Pancreas (tissue), 10 donors: ENCODE measurements around the gene YIPF6. TPM values are rescaled to one million over a fixed set of nuclear protein-coding genes. Genes with fewer than 3 reads are reported as not detected.

Experiments
- ATAC-seq, 4 donors: fragments of 200-7000 bp; cut with Tn5 transposase; one replicate each; pipeline versions ENCODE4 v1.8.0 to v1.9.1; 2020; ENCODE audit warnings: mild to moderate bottlenecking in 4 of 4, moderate library complexity in 4 of 4
- DNase-seq, 6 donors: peaks; one replicate each; pipeline ENCODE4 v3.0.0-alpha.2; 2020
- FAIRE-seq: peaks from 2 replicates; lab custom pipeline; 2012; peaks lifted over from hg19 to GRCh38; lab: Jason Lieb, UNC
- H3K27ac ChIP-seq, 4 donors: fragments of 200-600 bp; sonication (generic); 1 replicate in 3 of 4; 2 replicates in 1 of 4; pipeline versions ENCODE4 v1.5.0 to v1.8.0; 2020
- H3K27me3 ChIP-seq, 4 donors: fragments of 200-600 bp; one replicate each; pipeline ENCODE4 v1.8.0; 2021
- H3K36me3 ChIP-seq, 3 donors: fragments of 200-600 bp; sonication (generic) in 1 of 3; one replicate each; pipeline versions ENCODE4 v1.5.0 to v1.8.0; 2020 to 2021
- H3K4me1 ChIP-seq, 3 donors: fragments of 200-600 bp; one replicate each; pipeline ENCODE4 v1.8.0; 2021
- H3K4me3 ChIP-seq, 4 donors: fragments of 200-600 bp; sonication (generic) in 2 of 4; one replicate each; pipeline versions ENCODE4 v1.5.0 to v1.8.0; 2020 to 2021
- H3K9me3 ChIP-seq, 4 donors: fragments of 200-600 bp; one replicate each; pipeline ENCODE4 v1.8.0; 2021
- WGBS, 2 donors: extraction: QIAGEN DNeasy Blood & Tissue Kit; methylation state at CpG; one replicate each; pipeline ENCODE4 v1.1.7; 2013; 5-methylcytosine and 5-hydroxymethylcytosine counted together
- intact Hi-C, 3 donors: fragments of 100-400 bp; cut with DNase I; formaldehyde crosslinking; loops; one replicate each; pipeline versions ENCODE4 v1.11.1 to v1.14.2; 2022
- polyA plus RNA-seq, 2 donors: library from polyadenylated mRNA; stranded (reverse); fragments of 200-250 nt; gene quantifications; one replicate each; pipeline ENCODE4 v1.2.3, GENCODE V29; 2013
- total RNA-seq, 6 donors: library from RNA; stranded (reverse); fragmentation: NEBNext Ultra II Directional in 4 of 6; extraction: Animal tissue kit (Norgen Biotek cat#: 25700) in 4 of 6; gene quantifications; one replicate each; pipeline versions ENCODE4 v1.2.1 to v1.2.4, GENCODE V29; 2021 to 2023
- TF ChIP-seq, protein P1 (sequence below), 4 donors: fragments of 200-600 bp; sonication (generic) in 3 of 4; IDR thresholded peaks; one replicate each; pipeline versions ENCODE4 v1.5.0 to v1.8.0; 2021; ENCODE audit warnings: antibody characterized with exemption in 4 of 4
- donor health status: healthy with polysubstance abuse.
- donor health status: DM: no; HTN: no; CAD: no; lungs with moderate emphysema.
- donor health status: DM: no; HTN: no; CAD: no.
- donor health status: control.
- donor health status: control.
- donor health status: Bipolar disorder and iron deficiency.
- donor health status: DM: yes; HTN: yes; CAD: no.
- donor health status: DM: no; HTN: no; CAD: no.
- donor health status: DM: no; HTN: no; CAD: no.
- donor health status: DM: yes; HTN: yes; CAD: no.

YIPF6 gene, protein sequence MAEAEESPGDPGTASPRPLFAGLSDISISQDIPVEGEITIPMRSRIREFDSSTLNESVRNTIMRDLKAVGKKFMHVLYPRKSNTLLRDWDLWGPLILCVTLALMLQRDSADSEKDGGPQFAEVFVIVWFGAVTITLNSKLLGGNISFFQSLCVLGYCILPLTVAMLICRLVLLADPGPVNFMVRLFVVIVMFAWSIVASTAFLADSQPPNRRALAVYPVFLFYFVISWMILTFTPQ
- 10 to 100 TPM; 15.1 to 27.5 (median 20.9) TPM for total RNA-seq
- 10 to 100 TPM in 1 of 2 donors, 1 to 10 TPM in 1; 4.6 to 13.5 TPM for polyA plus RNA-seq

GRCh38 chrX:68498508-68499379 lies at the start of gene YIPF6:
YIPF6 (plus strand) TSS chrX:68499051; CDS start chrX:68499067, 16 bp downstream.
- DNase-seq (peak; percentile 72 to 92 (median 78)), ATAC-seq (peak; percentile 98 to 99 (median 99)), FAIRE-seq (no peak)
- Histone ChIP-seq H3K27ac (peak within 1 kb of the TSS; percentile 93 to 96 (median 94)), H3K4me3 (peak within 1 kb of the TSS; percentile 36 to 67 (median 50)), H3K36me3 (no peaks in the 10 kb centered on the region), H3K4me1 (peaks cover 0 to 4% (median 0%) of the 10 kb centered on the region in 3 donors), H3K27me3 (peaks cover 0 to 20% (median 1%) of the 10 kb centered on the region in 4 donors), H3K9me3 (no peaks in the 10 kb centered on the region)
- WGBS, 2 donors, result 0 to 33% methylated on average over 65 to 68 of the region's 68 CpGs
- TF ChIP-seq, protein P1, sequence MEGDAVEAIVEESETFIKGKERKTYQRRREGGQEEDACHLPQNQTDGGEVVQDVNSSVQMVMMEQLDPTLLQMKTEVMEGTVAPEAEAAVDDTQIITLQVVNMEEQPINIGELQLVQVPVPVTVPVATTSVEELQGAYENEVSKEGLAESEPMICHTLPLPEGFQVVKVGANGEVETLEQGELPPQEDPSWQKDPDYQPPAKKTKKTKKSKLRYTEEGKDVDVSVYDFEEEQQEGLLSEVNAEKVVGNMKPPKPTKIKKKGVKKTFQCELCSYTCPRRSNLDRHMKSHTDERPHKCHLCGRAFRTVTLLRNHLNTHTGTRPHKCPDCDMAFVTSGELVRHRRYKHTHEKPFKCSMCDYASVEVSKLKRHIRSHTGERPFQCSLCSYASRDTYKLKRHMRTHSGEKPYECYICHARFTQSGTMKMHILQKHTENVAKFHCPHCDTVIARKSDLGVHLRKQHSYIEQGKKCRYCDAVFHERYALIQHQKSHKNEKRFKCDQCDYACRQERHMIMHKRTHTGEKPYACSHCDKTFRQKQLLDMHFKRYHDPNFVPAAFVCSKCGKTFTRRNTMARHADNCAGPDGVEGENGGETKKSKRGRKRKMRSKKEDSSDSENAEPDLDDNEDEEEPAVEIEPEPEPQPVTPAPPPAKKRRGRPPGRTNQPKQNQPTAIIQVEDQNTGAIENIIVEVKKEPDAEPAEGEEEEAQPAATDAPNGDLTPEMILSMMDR (IDR thresholded peaks at IDR 0.05), result no peak
- intact Hi-C loops, result no loop called here

GRCh38 chrX:68451720-68452119 lies 47.1 kb upstream of the YIPF6 start:
- intact Hi-C loops, result no loop called here
- ATAC-seq, result no peak
- no peak overlapping the region for H3K4me3 ChIP-seq
- 43 to 60% methylated on average over 8 of the region's 8 CpGs for WGBS, 2 donors
- H3K27ac ChIP-seq, result no peak overlapping the region
- peaks cover 0 to 17% (median 0%) of the 10 kb centered on the region in 4 donors for H3K27me3 ChIP-seq
- DNase-seq, result no peak
- FAIRE-seq, result no peak
- TF ChIP-seq, protein P1 (IDR thresholded peaks at IDR 0.05), result no peak
- no peaks in the 10 kb centered on the region for H3K36me3 ChIP-seq
- H3K4me1 ChIP-seq, result no peaks in the 10 kb centered on the region
- H3K9me3 ChIP-seq, result no peaks in the 10 kb centered on the region

- 71 to 85% methylated on average over 8 of the region's 8 CpGs for WGBS, 2 donors
- TF ChIP-seq, protein P1 (IDR thresholded peaks at IDR 0.05), result no peak
- FAIRE-seq, result no peak
- H3K27ac ChIP-seq, result no peak overlapping the region
- ATAC-seq, result no peak
- no peak for DNase-seq
- H3K27me3 ChIP-seq, result peaks cover 0 to 10% (median 0%) of the 10 kb centered on the region in 4 donors
- H3K9me3 ChIP-seq, result no peaks in the 10 kb centered on the region
- H3K4me1 ChIP-seq, result no peaks in the 10 kb centered on the region
- intact Hi-C loops, result no loop called here
- H3K4me3 ChIP-seq, result no peak overlapping the region
- no peaks in the 10 kb centered on the region for H3K36me3 ChIP-seq
Measured at GRCh38 chrX:68454476-68455150, 44.2 kb upstream of the YIPF6 start.

GRCh38 chrX:68455151-68455510 lies 43.7 kb upstream of the YIPF6 start:
- no peaks in the 10 kb centered on the region for H3K36me3 ChIP-seq
- no peak overlapping the region for H3K4me3 ChIP-seq
- TF ChIP-seq, protein P1 (IDR thresholded peaks at IDR 0.05), result no peak
- no peaks in the 10 kb centered on the region for H3K4me1 ChIP-seq
- H3K9me3 ChIP-seq, result no peaks in the 10 kb centered on the region
- 62 to 81% methylated on average over 4 of the region's 4 CpGs for WGBS, 2 donors
- FAIRE-seq, result no peak
- no peak overlapping the region for H3K27ac ChIP-seq
- intact Hi-C loops, result no loop called here
- no peak for ATAC-seq
- no peak for DNase-seq
- peaks cover 0 to 6% (median 0%) of the 10 kb centered on the region in 4 donors for H3K27me3 ChIP-seq
